Suprapubic skin (tissue), 4 donors: ENCODE measurements around the gene SNX9.

Experiments used
- EP300 ChIP-seq: sonication (generic); formaldehyde crosslinking; IDR thresholded peaks from one replicate; pipeline ENCODE4 v1.6.1; 2017; ENCODE audit warnings: antibody characterized with exemption
- POLR2A ChIP-seq, 2 donors: fragments of 450-650 bp; IDR thresholded peaks; one replicate each; pipeline ENCODE4 v1.6.1; 2017; ENCODE audit warnings: antibody characterized with exemption in 2 of 2, mild to moderate bottlenecking in 2 of 2, moderate library complexity in 2 of 2
- POLR2AphosphoS5 ChIP-seq, 3 donors: sonication (generic); formaldehyde crosslinking; IDR thresholded peaks; one replicate each; pipeline ENCODE4 v1.6.1; 2017; ENCODE audit warnings: antibody characterized with exemption in 3 of 3
- TF ChIP-seq, protein P1 (sequence below), 2 donors: fragments of 200-600 bp in 1 of 2; fragments of 450-650 bp in 1 of 2; sonication (generic) in 1 of 2; IDR thresholded peaks; one replicate each; pipeline ENCODE4 v1.5.1; 2016 to 2019; ENCODE audit warnings: antibody characterized with exemption in 2 of 2, mild to moderate bottlenecking in 1 of 2, moderate library complexity in 1 of 2

DNA sequence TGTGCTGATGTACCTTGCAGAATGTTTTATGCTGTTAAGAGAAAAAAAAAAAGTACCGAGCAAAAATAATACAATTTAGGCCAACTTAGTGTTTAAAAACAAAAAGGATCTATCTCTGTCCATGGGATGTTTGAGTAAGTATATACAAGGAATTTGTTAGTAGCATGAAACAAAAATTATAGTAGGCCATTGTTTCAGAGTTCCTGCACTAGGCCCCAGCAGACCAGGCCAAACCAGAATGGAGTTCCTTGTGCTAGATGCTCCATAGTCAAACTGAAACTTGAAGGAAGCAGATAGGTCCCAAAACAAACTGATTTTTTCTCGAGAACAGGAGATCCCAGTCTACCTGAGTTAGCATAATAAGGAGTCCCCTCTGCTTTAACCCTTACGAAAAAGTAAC is 72.5 kb downstream of the SNX9 start:
- TF ChIP-seq, protein P1, sequence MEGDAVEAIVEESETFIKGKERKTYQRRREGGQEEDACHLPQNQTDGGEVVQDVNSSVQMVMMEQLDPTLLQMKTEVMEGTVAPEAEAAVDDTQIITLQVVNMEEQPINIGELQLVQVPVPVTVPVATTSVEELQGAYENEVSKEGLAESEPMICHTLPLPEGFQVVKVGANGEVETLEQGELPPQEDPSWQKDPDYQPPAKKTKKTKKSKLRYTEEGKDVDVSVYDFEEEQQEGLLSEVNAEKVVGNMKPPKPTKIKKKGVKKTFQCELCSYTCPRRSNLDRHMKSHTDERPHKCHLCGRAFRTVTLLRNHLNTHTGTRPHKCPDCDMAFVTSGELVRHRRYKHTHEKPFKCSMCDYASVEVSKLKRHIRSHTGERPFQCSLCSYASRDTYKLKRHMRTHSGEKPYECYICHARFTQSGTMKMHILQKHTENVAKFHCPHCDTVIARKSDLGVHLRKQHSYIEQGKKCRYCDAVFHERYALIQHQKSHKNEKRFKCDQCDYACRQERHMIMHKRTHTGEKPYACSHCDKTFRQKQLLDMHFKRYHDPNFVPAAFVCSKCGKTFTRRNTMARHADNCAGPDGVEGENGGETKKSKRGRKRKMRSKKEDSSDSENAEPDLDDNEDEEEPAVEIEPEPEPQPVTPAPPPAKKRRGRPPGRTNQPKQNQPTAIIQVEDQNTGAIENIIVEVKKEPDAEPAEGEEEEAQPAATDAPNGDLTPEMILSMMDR (IDR thresholded peaks at IDR 0.05) = no peak
- no peak for TF ChIP-seq POLR2AphosphoS5 (IDR thresholded peaks at IDR 0.05)
- no peak for TF ChIP-seq EP300
- TF ChIP-seq POLR2A (IDR thresholded peaks at IDR 0.05) = no peak
